H1 (cell line): ENCODE measurements around the gene CSF2RB. TPM values are rescaled to one million over a fixed set of nuclear protein-coding genes. Genes with fewer than 3 reads are reported as not detected.

Experiments
- CHD1 ChIP-seq: IDR thresholded peaks from 2 replicates; pipeline ENCODE4 v1.6.1; 2012; ENCODE audit warnings: low read depth, low read length, improper control_type of control experiment
- MAX ChIP-seq: IDR thresholded peaks from 2 replicates; pipeline ENCODE4 v1.6.1; 2012; ENCODE audit warnings: inconsistent platforms
- RXRA ChIP-seq: IDR thresholded peaks from 2 replicates; pipeline ENCODE4 v1.6.1; 2011; ENCODE audit warnings: low read depth, mild to moderate bottlenecking, low read length, moderate library complexity; ENCODE audit not compliant: insufficient read depth
- polyA plus RNA-seq, 7 experiments: library from polyadenylated mRNA; depleted of rRNA in 3 of 7; stranded (reverse) in 5 of 7; unstranded in 2 of 7; fragments of >200 nt in 5 of 7; fragments of 200-250 nt in 2 of 7; gene quantifications; 1 replicate in 5 of 7; 2 replicates in 1 of 7; 4 replicates in 1 of 7; pipeline versions ENCODE4 v1.2.1 to v1.2.3, GENCODE V29; 2011 to 2013; ENCODE audit warnings: missing spikeins in 2 of 7, mixed read lengths in 2 of 7
- total RNA-seq: library from RNA; stranded (reverse); fragmentation: NEBNext Ultra II Directional; extraction: Animal tissue kit (Norgen Biotek cat#: 25700); gene quantifications from 2 replicates; pipeline ENCODE4 v1.2.1, GENCODE V29; 2021

Gene CSF2RB
- total and polyA plus RNA-seq, 2 of the 8 experiments (the other 6 are each of a cell fraction or from before 2014, with no cell fraction given), result not detected

GRCh38 chr22:36873614-36874308, 39.7 kb upstream of the CSF2RB start (continued):
- no peak for TF ChIP-seq RXRA
- TF ChIP-seq CHD1, result no peak
- peak; percentile 32; the same call in 1 of the 2 replicates for TF ChIP-seq MAX
